Activated CD4-positive, alpha-beta T cell treated with anti-CD3 and anti-CD28 coated beads, Interleukin-2, amount 50 U/mL, for 48 hours (primary cell): Measurements from ENCODE around the gene TINAGL1.
A peak's percentile ranks its signal among the peaks of the same experiment; 100 is the strongest.
"Not testable (repeated sequence)": the region's sequence is repeated elsewhere in the genome, so short reads cannot be mapped to it uniquely, and the experiment has no call there.

Source experiments
- DNase-seq, 2 experiments: peaks; one replicate each; pipeline ENCODE4 v3.0.0-alpha.2; 2020

Gene TINAGL1

DNA sequence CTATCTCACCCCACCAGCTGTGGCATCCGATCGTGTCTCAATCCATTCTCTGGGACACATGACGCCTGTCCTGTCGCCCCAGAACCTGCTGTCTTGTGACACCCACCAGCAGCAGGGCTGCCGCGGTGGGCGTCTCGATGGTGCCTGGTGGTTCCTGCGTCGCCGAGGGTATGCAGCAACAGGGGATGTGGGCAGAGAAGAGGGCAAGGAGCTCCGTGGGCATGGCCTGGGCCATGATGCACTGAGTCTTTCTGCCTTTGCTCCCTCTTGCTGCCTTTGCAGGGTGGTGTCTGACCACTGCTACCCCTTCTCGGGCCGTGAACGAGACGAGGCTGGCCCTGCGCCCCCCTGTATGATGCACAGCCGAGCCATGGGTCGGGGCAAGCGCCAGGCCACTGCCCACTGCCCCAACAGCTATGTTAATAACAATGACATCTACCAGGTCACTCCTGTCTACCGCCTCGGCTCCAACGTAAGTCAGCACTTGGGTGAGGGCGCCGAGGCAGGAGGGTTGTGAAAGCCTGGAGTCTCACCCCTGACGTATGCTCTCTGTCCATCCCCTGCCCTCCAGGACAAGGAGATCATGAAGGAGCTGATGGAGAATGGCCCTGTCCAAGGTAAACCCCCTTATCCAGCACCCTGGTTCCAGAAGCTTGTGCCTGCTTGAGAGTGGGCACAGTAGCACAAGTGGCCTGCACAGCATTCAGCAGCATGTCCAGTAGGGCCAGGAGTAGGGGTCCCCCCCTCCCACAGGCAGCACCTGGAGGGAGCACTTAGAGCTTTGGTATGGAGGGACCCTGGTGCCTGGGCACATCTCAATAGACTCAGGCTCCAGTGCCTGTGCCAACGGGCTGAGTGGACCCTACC lies 8.8 kb downstream of the TINAGL1 start:
- no peak for DNase-seq

DNA sequence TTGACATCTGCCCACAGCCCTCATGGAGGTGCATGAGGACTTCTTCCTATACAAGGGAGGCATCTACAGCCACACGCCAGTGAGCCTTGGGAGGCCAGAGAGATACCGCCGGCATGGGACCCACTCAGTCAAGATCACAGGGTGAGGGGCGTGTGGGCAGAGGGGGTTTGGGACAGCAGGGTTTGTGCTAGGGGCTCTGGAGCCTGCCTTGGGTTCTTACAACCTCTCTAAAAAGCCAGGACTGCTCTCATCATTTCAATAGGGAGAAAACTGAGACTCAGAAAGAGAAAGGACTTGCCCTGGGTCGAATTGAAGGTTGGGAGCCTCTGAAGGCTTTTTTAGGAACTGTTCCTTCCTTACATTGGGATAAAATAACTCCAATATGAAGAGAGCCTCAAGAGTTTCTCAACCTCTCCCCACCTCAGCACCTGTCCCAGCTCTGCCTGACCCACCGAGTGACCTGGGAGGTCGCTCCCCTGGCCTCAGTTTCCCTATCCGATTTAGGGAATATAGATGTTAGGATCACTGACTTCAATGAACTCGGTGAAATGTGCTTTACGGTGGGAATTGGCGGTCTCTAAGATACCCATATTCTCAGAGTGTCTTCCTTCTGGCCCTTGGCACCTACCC lies 9.5 kb downstream of the TINAGL1 start:
- DNase-seq: no peak

DNA sequence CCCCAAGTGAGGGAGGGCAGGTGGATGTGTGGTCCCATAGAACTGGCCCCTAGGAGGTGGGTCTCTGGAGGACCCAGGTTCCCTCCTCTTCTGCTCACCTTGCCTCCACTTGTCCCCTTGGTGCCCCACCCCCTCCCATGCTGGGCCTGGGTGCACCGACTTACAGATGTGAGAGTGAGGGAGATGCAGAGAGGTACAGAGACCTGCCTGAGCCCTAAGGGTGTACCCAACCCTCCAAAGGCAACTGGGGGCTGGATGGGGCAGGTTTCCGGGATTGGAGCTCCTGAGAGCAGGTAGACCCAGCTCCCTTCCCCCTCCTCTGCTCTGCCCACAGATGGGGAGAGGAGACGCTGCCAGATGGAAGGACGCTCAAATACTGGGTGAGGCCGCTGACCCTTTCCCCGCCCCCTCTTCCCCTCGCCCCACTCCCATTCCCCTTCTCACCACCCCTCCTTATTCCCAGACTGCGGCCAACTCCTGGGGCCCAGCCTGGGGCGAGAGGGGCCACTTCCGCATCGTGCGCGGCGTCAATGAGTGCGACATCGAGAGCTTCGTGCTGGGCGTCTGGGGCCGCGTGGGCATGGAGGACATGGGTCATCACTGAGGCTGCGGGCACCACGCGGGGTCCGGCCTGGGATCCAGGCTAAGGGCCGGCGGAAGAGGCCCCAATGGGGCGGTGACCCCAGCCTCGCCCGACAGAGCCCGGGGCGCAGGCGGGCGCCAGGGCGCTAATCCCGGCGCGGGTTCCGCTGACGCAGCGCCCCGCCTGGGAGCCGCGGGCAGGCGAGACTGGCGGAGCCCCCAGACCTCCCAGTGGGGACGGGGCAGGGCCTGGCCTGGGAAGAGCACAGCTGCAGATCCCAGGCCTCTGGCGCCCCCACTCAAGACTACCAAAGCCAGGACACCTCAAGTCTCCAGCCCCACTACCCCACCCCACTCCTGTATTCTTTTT lies 10.3 kb downstream of the TINAGL1 start:
- DNase-seq: no peak

DNA sequence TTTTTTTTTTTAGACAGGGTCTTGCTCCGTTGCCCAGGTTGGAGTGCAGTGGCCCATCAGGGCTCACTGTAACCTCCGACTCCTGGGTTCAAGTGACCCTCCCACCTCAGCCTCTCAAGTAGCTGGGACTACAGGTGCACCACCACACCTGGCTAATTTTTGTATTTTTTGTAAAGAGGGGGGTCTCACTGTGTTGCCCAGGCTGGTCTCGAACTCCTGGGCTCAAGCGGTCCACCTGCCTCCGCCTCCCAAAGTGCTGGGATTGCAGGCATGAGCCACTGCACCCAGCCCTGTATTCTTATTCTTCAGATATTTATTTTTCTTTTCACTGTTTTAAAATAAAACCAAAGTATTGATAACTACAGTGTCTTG lies 11.0 kb downstream of the TINAGL1 start:
- not testable (repeated sequence) for DNase-seq

DNA sequence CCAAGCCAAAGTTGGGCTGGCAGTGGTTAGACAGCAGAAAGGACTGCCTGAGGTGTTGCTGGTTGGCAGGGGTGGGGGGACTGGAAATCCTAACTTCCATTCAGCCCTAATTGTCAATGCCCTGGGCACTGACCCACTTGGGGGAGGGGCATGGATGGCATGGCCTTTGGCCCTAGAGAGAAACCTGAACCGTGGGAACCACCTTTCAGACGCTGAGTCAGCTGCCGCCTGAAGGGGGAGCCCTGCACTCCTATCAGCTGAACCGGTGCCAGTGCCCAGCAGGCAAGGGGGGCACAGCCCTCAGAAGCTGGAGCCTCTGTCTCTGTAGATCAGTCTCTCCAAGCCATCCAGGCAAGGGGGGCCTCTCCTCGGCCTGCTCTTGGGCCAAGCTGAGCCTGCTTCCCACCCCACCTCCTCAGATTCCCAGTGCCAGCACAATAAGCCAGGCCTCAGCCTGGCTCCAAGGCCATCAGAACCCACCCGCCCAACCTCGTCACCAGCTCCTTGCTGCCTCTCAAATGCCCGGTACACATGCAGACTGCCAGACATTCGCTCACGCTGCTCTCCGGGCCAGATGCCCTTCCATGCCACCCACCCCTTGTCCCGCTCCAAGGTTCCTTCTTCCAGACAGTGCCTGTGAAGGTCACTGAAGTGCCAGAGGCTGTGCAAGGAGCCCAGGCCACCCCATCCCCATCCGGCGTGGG lies 11.6 kb downstream of the TINAGL1 start:
- peak; percentile 65 to 68 for DNase-seq

DNA sequence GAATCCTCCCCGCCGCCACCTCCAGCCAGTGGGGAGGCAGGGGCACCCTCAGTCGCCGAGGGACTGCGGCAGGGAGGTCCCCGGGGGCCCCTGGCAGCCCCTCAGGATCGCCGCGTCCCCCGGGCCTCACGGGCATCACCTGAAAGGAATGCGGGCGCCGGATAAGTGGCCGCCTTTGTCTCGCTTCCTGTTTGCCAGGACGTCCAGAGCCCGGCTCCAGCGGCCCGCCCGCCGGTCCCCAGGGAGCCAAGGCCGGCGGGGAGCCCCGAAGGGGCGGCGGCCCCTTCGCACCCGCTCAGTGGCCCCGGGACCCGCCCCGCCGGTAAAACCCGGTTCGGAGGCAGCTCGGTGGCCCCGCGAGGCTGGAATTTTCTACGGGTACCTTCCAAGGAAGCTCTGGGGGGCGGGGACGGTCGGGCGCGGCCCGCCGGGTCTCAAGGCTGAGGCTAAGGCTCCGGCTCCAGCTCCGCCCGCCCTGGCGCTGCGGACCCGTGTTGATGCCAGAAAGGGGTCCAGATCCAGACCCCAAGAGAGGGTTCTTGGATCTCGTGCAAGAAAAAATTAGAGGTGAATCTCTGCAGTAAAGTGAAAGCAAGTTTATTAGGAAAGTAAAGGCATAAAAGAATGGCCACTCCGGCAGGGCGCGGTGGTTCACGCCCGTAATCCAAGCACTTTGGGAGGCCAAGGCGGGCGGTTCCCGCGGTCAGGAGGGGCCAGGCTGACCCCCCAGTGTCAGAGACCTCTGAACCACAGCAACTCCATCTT lies 12.6 kb downstream of the TINAGL1 start:
- DNase-seq: no peak

DNA sequence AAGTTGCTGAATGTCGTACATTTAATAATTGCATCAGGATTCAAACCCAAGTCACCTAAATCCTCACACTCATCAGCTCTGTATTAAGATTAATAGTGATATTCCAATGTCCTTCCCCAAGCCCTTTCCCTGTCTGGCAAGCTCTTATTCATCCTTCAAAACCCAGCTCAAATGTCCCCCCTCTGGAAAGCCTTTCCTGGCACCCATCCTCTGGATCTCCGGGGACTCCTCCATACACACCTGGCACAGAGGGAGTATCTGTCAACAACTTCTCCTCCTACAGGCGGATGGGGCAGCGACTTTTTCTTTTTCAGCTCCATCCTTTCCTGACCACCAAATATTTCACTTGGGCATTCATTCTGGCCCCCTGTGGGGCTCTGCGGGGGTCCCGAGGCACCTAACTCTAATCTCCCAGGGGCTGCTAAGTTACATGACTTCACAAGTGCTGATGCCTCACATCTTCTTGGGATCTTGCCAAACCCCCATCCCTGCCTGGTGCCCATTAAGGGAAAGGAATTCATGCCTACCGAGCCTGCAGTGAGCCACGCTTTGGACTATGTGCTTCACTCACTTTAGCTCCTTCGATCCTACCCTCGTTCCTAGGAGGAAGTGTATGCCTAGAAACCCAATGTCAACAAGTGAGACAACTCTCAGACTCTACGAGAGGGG lies 15.2 kb downstream of the TINAGL1 start:
- no peak for DNase-seq

DNA sequence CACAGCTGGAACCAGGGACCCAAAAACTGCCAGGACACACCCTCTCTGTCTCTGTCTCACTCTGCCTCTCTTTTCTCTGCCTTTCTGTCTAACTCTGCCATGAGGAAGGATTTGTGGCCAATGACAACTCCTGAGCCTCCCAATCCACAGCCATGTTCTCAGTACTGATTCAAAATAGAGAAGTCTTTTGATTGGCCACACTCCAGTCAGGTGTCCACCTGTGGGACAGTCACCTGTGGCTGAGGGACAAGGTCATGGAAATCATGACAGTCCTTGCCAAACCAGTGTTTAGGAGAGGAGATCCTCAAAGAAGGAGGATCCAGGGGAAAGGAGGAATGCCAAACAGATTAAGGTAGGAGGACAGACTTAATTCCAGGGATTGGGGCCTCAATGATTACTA lies 15.8 kb downstream of the TINAGL1 start:
- DNase-seq: no peak

DNA sequence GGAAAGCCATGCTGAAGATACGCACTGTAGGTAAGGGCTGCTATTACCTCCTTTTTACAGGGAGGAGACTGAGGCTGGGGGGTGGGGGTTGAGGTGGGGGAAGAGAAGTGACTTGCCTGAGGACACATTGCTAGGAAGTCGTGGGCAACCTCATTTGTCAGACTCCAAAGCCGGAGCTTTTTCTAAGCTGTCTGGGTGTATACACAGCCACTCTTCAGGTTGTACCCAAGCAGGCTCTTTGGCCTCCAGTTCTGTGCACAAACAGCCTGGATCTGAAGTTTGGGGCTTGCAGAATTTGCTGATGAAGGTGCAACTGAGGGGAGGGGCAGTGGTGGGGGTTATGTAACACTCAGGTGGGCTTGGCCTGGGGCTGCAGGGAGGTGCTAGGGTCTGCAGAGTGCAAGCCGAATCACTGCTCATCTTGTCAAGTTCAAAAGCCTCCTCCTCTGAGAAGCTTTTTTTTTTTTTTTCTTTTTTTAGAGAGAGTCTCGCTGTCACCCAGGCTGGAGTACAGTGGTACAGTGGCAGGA lies 16.9 kb downstream of the TINAGL1 start:
- DNase-seq: no peak

DNA sequence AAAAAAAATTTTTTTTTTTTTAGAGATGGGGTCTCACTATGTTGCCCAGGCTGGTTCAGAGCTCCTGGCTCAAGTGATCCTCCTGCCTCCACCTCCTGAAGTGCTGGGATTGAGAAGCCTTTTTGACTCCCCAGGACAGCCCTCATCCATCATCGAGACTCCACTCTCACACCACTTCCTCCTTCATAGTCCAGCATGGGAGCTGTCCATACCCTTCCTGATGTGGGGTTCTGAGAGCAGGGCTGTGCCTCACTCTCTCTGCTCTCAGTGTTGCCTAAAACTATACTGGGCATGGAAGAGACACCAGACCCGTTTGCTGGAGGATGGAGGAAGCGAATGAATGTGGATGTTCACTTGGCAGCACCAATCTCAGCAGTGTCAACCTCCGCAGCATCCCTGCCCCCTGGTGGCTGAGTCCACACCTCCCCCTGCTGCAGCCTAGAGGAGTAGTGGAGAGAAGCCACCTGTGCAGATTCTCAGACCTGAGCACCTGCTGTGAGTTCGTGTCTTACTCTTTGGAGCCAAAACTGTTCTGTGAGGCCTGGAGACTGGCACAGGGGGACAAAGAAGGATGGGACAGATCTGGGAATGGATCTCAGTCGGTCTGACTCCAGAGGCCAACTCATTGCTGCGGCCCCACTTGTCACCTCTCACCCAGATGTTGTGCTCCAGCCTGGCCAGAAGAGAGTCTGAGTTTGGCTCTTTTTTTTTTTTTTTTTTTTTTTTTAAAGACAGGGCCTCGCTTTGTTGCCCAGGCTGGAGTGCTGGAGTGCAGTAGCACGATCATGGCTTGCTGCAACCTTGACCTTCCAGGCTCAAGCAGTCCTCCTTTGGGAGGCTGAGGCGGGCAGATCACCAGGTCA lies 17.7 kb downstream of the TINAGL1 start:
- peak; percentile 61 to 66 for DNase-seq

DNA sequence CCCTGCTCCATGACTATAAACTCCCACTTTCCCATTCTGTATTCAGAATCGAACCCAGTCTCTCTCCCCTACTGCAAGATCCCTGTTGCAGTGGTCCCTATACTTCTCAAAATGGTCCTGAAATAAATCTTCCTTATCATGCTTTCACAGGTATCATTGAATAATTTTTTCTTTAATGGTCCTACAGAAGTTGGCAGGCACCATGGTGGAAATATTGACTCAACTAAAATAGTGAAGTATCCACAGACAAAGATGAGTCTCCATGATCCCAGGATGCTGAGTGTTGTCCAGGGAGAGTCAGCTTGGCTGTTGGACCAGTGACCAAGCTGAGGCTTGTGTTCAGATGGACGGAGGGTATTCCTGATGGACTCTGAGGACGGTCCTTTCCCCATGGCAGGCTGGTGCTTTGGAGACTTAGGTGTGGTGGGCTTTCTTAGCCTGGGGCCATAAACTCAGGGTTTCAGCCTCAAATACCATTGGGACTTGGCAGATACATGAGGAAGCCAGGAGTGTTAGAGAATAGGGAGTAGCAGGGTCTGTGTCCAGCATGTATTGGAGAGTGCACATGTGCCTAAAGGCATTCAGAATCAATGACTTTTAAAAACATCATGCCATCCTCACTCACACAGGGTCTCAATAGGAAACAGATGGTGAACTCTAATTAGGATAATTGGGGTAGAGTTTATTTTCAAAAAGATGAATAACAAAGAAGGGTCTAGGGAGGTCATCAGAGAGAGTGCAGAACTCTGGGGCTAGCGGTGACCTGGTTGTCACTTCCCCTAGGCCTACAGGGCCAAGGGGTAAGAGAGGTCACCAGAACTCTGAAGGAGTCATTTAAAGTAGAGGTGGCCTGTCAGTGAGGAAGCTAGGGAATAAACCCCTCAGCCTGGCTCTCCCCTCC lies 19.8 kb downstream of the TINAGL1 start:
- no peak for DNase-seq

DNA sequence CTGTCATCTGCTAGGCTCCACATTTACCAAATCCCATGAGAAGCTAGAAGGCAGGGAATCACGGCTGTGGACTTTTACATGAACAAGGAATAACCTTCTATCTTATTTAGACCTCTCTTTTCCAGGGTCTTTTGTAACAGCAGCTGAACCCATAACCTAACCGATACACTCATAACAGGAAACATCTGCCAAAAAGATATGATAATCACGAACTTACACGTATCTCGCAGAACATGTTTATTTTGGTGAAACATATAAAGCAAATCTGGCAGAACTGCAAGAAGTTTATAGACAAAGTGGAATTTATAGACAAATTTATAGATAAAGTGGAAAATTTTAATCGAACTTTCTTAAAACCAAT lies 20.4 kb downstream of the TINAGL1 start:
- DNase-seq: no peak

DNA sequence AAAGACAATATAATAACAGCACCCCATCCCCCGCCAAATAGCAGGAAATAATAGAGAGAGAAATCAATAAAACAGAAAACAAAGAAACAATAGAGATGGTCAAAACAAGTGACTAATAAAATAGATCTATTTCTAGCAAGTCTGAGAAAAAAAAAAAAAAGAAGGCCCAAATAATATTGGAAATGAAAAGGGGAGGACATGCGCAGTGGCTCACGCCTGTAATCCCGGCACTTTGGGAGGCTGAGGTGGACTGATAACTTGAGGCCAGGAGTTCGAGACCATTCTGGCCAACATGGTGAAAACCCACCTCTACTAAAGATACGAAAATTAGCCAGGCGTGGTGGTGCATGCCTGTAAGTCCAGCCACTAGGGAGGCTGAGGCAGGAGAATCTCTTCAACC lies 22.7 kb downstream of the TINAGL1 start:
- no peak for DNase-seq

DNA sequence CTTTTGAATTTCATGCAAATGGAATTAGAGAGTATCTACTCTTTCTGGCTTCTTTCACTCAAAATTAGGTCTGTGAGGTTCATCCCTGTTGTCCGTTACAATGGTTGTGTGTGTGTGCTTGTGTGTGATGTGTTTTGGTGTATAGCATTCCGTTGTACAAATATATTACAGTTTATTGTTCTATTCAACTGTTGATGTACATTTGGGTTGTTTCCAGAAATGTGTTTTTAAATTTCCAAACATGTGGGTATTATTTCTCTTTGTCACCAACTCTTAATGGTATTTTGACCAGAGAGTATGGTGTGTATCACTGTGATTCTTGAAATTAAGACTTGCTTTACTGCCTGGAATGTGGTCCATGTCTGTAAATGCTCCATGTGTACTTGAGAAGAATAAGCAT lies 24.3 kb downstream of the TINAGL1 start:
- no peak for DNase-seq

DNA sequence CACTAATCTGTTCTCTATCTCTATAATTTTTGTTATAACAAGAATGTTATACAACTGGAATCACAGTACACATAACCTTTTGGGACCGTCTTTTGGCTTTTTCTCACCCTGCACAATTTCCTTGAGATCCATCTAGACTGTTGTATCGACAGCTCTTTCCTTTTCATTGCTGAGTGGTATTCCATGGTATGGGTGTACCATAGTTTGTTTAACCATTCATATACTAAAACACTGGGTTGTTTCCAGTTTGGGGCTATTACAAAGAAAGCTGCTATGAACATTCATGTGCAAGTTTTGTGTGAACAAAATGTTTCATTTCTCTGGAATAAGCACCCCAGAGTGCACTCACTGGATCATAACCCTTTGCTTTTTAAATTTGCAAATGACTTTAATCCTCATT lies 25.8 kb downstream of the TINAGL1 start:
- DNase-seq: no peak

DNA sequence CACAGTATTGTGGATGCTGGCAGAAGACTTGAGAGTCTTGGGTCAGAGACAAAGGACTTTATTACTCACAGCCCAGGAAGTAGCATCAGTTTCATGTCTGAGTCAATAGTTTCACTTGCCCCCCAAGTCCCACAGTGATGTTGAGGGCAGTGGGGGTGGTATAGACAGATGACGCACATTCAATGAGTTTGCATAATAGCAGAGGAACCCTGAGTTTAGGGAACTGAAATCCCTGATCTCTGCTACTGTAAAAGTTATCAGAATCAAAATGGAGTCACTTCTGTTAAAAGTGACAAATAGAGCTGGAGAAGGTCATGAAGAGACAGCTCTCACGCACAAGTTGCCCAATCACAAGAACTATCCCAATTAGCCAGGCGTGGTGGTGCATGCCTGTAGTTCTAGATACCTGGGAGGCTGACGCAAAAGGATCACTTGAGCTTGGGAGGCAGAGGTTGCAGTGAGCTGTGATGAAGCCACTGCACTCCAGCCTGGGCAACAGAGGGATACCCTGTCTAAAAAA lies 29.7 kb downstream of the TINAGL1 start:
- peak; percentile 36 to 54 for DNase-seq

DNA sequence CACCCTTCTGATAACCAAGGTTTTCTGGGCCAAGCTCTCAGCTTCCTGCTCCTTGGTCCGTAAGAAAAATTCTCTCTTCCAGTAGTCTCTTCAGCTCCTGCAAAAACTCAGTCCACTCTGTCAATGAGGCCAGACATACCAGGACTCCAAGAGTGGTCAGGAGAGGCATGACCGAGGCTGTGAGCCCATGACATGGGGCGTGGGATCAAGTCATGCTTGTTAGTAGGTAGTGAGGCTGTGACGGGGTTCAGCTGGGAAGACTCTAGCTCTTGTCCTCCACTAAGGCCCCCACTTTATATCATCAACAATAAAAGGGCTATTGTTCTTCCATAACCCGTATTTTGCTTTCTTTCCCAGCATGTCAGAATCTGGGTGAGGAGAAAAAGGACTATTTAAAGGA lies 31.0 kb downstream of the TINAGL1 start:
- no peak for DNase-seq

DNA sequence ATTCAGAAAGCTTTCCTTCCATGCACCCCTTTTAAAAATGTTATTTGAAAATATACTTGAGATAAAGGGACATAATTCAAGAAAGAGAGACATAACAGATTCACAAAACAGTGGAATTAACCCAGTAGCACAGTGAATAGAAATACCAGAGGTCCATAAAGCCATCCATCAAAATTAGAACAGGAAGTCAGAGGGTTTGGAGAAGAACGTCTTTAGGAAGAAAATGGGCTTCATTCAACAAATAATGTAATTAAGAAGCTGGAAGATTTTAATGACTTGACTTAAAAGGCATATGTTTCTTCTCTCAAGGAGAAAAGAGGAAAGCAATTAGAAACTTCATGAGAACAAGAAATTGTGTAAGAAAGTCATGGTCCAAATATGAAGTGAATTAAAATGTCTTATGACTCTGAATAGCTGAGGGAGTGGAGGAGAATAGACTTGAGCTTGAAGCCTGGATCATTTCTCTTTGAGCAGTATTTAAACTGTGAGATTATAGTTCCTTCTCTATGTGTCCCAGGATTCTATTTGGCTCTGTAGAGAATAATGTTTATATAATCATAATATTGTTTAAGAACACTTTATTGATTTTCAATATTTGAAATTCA lies 33.3 kb downstream of the TINAGL1 start:
- no peak for DNase-seq
